Measurements from ENCODE around the gene JAKMIP1. TPM values are rescaled to one million over a fixed set of nuclear protein-coding genes. Genes with fewer than 3 reads are reported as not detected.

JAKMIP1 gene
- total and polyA plus RNA-seq, 12 donors = 0.14 to 5.3 (median 2.9) TPM; not detected in 2

DNA sequence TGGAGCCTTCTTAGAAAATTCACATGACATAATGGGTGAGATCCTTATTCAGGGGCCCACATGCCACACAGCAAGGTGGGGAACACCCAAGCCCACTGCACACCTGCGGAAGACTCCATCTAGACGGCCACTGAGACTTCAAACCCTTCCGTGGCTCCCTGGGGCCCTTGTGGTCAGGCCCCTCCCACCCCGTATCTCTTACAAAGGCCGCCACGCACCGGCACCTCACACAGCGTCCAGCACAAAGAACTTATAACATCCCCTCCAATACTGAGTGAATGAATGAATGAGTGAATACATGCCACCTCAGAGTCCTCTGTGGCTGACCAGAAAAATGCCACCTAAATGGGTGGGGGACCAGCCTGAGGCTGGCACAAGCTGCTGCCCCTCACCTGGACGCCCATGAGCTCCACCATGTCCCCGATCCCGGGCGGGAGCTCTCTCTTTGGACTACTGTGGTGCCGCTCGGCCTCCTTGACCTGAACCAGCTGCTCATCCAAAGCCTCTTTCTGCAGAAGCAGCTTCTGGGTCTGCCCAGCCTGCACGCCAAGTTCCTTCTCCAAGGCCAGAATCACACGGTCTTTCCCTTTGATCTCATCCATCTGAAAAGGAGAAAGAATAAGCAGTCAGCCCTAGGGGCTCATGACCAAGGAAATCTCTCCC lies 115.2 kb downstream of the JAKMIP1 start:
- WGBS, 4 donors = 79 to 91% (median 85%) methylated on average over 15 to 16 of the region's 16 CpGs
- Histone ChIP-seq H3K36me3 (replicated peaks in 1 of 2) (no peaks in the 10 kb centered on the region), H3K4me3 (no peak overlapping the region), H3K4me1 (replicated peaks in 1 of 2) (no peaks in the 10 kb centered on the region), H3K27me3 (no peaks in the 10 kb centered on the region), H3K27ac (no peak overlapping the region), H3K9me3 (replicated peaks in 1 of 3) (no peaks in the 10 kb centered on the region)
- intact Hi-C loops (cut with DNase I) = no loop called here
- no peak for TF ChIP-seq POLR2A (IDR thresholded peaks at IDR 0.05)
- TF ChIP-seq, protein P1, sequence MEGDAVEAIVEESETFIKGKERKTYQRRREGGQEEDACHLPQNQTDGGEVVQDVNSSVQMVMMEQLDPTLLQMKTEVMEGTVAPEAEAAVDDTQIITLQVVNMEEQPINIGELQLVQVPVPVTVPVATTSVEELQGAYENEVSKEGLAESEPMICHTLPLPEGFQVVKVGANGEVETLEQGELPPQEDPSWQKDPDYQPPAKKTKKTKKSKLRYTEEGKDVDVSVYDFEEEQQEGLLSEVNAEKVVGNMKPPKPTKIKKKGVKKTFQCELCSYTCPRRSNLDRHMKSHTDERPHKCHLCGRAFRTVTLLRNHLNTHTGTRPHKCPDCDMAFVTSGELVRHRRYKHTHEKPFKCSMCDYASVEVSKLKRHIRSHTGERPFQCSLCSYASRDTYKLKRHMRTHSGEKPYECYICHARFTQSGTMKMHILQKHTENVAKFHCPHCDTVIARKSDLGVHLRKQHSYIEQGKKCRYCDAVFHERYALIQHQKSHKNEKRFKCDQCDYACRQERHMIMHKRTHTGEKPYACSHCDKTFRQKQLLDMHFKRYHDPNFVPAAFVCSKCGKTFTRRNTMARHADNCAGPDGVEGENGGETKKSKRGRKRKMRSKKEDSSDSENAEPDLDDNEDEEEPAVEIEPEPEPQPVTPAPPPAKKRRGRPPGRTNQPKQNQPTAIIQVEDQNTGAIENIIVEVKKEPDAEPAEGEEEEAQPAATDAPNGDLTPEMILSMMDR (IDR thresholded peaks at IDR 0.05) = no peak
- DNase-seq = no peak

DNA sequence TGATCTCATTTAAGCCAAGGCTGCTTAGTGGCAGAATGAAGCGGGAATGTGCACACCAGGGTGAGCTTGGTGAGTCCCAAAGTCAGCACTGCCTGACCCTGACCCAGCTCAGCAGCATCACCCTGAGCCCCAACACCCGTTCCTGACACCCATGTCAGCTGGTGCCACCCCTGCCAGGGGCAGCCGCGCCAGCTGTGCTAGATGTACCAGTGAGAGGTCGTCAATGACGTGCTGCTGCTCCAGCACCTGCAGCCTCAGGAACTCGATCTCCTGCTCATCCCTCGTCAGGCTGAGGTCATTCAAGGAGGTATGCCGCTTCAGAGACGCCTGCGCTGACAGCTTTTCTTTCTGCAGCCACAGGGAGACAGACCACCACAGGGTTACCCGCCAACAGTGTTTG lies 120.4 kb downstream of the JAKMIP1 start:
- intact Hi-C loops (cut with DNase I) = no loop called here
- WGBS, 4 donors = 73 to 91% (median 80%) methylated on average over 7 to 12 of the region's 12 CpGs

DNA sequence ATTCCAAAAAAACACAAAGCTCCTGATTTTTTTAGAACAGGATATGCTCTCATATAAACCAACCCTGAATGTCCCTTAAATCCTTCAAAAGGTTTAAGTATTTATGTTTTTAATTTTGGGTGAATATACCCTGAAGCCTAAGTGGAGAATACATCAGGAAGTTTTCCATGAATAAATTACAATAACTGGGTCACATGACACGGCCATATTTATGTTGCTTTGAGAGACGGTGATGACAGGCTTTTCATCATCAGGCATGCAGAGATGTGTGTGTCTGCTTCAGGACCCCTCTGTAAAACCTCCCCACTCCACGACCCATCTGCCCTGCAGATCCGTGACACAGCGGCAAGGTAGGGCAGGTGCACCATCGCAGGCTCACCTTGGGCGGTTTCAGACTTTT lies 121.8 kb downstream of the JAKMIP1 start:
- no peak for DNase-seq
- intact Hi-C loops (cut with DNase I) = no loop called here
- WGBS, 4 donors = 65 to 70% (median 67%) methylated on average over 5 to 7 of the region's 7 CpGs
- Histone ChIP-seq H3K27me3 (no peaks in the 10 kb centered on the region), H3K36me3 (replicated peaks in 1 of 2) (no peaks in the 10 kb centered on the region), H3K27ac (no peak overlapping the region), H3K4me3 (no peak overlapping the region), H3K9me3 (replicated peaks in 1 of 3) (no peaks in the 10 kb centered on the region), H3K4me1 (replicated peaks in 1 of 2) (no peaks in the 10 kb centered on the region)
- TF ChIP-seq POLR2A (IDR thresholded peaks at IDR 0.05) = no peak
- TF ChIP-seq, protein P1 (IDR thresholded peaks at IDR 0.05) = no peak

More for the DNA sequence above, 120.4 kb downstream of the JAKMIP1 start:
- no peak for DNase-seq
- Histone ChIP-seq H3K27me3 (no peaks in the 10 kb centered on the region), H3K4me1 (replicated peaks in 1 of 2) (no peaks in the 10 kb centered on the region), H3K9me3 (replicated peaks in 1 of 3) (no peaks in the 10 kb centered on the region), H3K27ac (no peak overlapping the region), H3K4me3 (no peak overlapping the region), H3K36me3 (replicated peaks in 1 of 2) (no peaks in the 10 kb centered on the region)
- TF ChIP-seq, protein P1 (IDR thresholded peaks at IDR 0.05) = no peak
- TF ChIP-seq POLR2A (IDR thresholded peaks at IDR 0.05) = no peak

DNA sequence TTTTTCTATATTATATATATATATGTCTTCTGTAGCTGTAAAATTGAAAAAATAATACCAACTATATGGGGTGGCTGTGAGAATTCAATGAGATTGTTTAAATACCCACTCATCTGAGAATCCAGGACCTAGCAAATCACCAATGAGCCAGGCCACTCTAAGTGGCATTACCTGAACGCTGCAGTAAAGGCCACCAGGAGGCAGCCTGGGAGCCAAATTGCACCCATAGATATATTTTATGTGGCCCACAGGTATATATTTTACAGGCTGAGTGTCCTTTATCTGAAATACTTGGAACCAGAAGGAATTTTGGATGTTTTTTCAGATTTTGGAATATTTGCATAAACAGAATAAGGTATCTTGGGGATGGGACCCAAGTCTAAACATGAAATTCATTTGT lies 124.0 kb downstream of the JAKMIP1 start:
- TF ChIP-seq, protein P1 (IDR thresholded peaks at IDR 0.05) = no peak
- no peak for TF ChIP-seq POLR2A (IDR thresholded peaks at IDR 0.05)
- intact Hi-C loops (cut with DNase I) = no loop called here
- 58 to 73% (median 64%) methylated on average over 1 of the region's 1 CpG for WGBS, 4 donors
- Histone ChIP-seq H3K4me3 (no peak overlapping the region), H3K4me1 (replicated peaks in 1 of 2) (no peaks in the 10 kb centered on the region), H3K36me3 (replicated peaks in 1 of 2) (no peaks in the 10 kb centered on the region), H3K27ac (no peak overlapping the region), H3K27me3 (no peaks in the 10 kb centered on the region), H3K9me3 (replicated peaks in 1 of 3) (no peaks in the 10 kb centered on the region)
- DNase-seq = no peak
